ENCODE measurements around the gene PPP1CB. TPM values are rescaled to one million over a fixed set of nuclear protein-coding genes. Genes with fewer than 3 reads are reported as not detected.

Gene PPP1CB
- polyA plus RNA-seq, 1 of the 3 experiments (the other 2 are of a cell fraction) = 24.7 TPM

- POLR2A ChIA-PET = interaction anchor here (1.0 kb wide), 1 partner anchor 9 kb away, joined by 3 read pairs; the partner anchor contains the start of gene PPP1CB
- no peak overlapping the region for H3K27ac ChIP-seq (ENCODE audit: low read depth in 2 of 2, low read length in 1 of 2)
- H3K79me2 ChIP-seq (ENCODE audit: insufficient read depth) = peaks cover 100% of the 10 kb centered on the region
- H3K4me2 ChIP-seq = no peak overlapping the region
- H3K36me3 ChIP-seq (replicated peaks in 1 of 2; ENCODE audit: control insufficient read depth in 1 of 2, insufficient read depth in 2 of 2, low read length in 1 of 2) = peaks cover 17 to 20% of the 10 kb centered on the region in 2 experiments
- CTCF ChIA-PET = interaction anchor here (1.0 to 2.9 kb wide), 4 partner anchors 13 to 196 kb away, joined by 3 to 20 read pairs (median 4); no protein-coding TSS in a partner anchor
- WGBS (ENCODE audit: low lambda C conversion rate) = over 99% methylated on average over 3 of the region's 3 CpGs
- H3K4me3 ChIP-seq (ENCODE audit: low read depth in 2 of 2, low read length in 1 of 2) = no peak overlapping the region
- peaks cover 11 to 21% of the 10 kb centered on the region in 2 experiments; a peak in 3 of 4 replicates for H3K4me1 ChIP-seq (ENCODE audit: control insufficient read depth in 1 of 2, insufficient read depth in 2 of 2, low read depth in 1 of 2, low read length in 1 of 2)
- no peak overlapping the region for H3K9ac ChIP-seq
- no peak for DNase-seq
- H4K20me1 ChIP-seq (ENCODE audit: insufficient read depth) = peaks cover 98% of the 10 kb centered on the region
- peaks cover 18% of the 10 kb centered on the region for H3F3A ChIP-seq (replicated peaks; ENCODE audit: insufficient read depth)
- TF ChIP-seq PBX3 (IDR thresholded peaks at IDR 0.05) (no peak), TAF1 (IDR thresholded peaks at IDR 0.05; ENCODE audit: borderline replicate concordance, low read depth, low read length) (no peak), FOXM1 (IDR thresholded peaks at IDR 0.05; ENCODE audit: low read depth) (no peak), RFX5 (IDR thresholded peaks at IDR 0.05; ENCODE audit: low read length) (no peak), TCF12 (IDR thresholded peaks at IDR 0.05) (no peak), FOXJ3 (CRISPR knock-in tag; IDR thresholded peaks at IDR 0.05) (no peak), NFIC (IDR thresholded peaks at IDR 0.05; ENCODE audit: borderline replicate concordance) (no peak), NRF1 (IDR thresholded peaks at IDR 0.05; ENCODE audit: low read depth, low read length) (no peak), JUND (IDR thresholded peaks at IDR 0.05) (no peak), EP300 (IDR thresholded peaks at IDR 0.05; ENCODE audit: borderline replicate concordance in 1 of 2, low read depth in 1 of 2, low read length in 1 of 2) (no peak), SIN3A (IDR thresholded peaks at IDR 0.05; ENCODE audit: borderline replicate concordance, low read depth, low read length) (no peak), RXRA (IDR thresholded peaks at IDR 0.05; ENCODE audit: borderline replicate concordance, low read depth) (no peak)
- TF ChIP-seq, protein P1, sequence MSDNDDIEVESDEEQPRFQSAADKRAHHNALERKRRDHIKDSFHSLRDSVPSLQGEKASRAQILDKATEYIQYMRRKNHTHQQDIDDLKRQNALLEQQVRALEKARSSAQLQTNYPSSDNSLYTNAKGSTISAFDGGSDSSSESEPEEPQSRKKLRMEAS (IDR thresholded peaks at IDR 0.05; ENCODE audit: low read depth) = no peak
- TF ChIP-seq, protein P2, sequence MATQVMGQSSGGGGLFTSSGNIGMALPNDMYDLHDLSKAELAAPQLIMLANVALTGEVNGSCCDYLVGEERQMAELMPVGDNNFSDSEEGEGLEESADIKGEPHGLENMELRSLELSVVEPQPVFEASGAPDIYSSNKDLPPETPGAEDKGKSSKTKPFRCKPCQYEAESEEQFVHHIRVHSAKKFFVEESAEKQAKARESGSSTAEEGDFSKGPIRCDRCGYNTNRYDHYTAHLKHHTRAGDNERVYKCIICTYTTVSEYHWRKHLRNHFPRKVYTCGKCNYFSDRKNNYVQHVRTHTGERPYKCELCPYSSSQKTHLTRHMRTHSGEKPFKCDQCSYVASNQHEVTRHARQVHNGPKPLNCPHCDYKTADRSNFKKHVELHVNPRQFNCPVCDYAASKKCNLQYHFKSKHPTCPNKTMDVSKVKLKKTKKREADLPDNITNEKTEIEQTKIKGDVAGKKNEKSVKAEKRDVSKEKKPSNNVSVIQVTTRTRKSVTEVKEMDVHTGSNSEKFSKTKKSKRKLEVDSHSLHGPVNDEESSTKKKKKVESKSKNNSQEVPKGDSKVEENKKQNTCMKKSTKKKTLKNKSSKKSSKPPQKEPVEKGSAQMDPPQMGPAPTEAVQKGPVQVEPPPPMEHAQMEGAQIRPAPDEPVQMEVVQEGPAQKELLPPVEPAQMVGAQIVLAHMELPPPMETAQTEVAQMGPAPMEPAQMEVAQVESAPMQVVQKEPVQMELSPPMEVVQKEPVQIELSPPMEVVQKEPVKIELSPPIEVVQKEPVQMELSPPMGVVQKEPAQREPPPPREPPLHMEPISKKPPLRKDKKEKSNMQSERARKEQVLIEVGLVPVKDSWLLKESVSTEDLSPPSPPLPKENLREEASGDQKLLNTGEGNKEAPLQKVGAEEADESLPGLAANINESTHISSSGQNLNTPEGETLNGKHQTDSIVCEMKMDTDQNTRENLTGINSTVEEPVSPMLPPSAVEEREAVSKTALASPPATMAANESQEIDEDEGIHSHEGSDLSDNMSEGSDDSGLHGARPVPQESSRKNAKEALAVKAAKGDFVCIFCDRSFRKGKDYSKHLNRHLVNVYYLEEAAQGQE (IDR thresholded peaks at IDR 0.05; ENCODE audit: low read depth, low read length) = no peak
- TF ChIP-seq, protein P3, sequence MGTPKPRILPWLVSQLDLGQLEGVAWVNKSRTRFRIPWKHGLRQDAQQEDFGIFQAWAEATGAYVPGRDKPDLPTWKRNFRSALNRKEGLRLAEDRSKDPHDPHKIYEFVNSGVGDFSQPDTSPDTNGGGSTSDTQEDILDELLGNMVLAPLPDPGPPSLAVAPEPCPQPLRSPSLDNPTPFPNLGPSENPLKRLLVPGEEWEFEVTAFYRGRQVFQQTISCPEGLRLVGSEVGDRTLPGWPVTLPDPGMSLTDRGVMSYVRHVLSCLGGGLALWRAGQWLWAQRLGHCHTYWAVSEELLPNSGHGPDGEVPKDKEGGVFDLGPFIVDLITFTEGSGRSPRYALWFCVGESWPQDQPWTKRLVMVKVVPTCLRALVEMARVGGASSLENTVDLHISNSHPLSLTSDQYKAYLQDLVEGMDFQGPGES (IDR thresholded peaks at IDR 0.05; ENCODE audit: low read depth, low read length) = no peak
- no peaks in the 10 kb centered on the region for H3K9me3 ChIP-seq
- H3K27me3 ChIP-seq (ENCODE audit: insufficient read depth) = no peaks in the 10 kb centered on the region
- no peak overlapping the region for H2AFZ ChIP-seq (ENCODE audit: low read depth)
- H3K9me2 ChIP-seq = no peaks in the 10 kb centered on the region
Observed at GRCh38 chr2:28761420-28761819, 9.8 kb downstream of the PPP1CB start.

Data from SK-N-SH (cell line).